ENCODE data around the gene BFSP2. TPM values are rescaled to one million over a fixed set of nuclear protein-coding genes. Genes with fewer than 3 reads are reported as not detected.

Gene BFSP2
- total and polyA plus RNA-seq, 2 of the 4 experiments (the other 2 are of a cell fraction): not detected

DNA sequence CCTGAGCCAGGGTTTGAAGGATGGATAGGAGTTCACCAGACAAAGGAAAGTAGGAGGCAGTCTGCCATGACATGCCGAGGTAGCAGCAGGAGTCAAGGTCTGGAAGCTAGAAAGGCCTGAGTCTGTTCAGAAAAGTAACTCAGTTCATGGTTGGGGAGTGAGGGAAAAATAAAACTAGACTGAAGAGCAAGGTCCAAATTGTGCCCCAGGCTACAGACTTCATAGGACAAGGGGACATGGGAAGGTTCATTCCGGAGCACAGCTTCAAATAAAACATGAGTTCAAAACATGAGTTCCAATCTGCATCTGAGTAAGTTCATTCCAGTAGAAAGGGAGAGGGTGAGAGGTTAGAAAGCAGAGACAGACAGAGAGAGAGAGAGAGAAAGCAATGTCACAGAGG lies 39.7 kb downstream of the BFSP2 start:
- no peak overlapping the region for H3K4ac ChIP-seq (ENCODE audit: low read depth, low read length)
- in situ Hi-C loops (cut with MboI; ENCODE audit: low sequenced_read_pairs) (no loop called here), dilution Hi-C loops (cut with HindIII; ENCODE audit: low sequenced_read_pairs, unreplicated experiment) (no loop called here), intact Hi-C loops (cut with micrococcal nuclease) (no loop called here)
- ATAC-seq (ENCODE audit: low read depth): no peak
- no peak overlapping the region for H4K8ac ChIP-seq (ENCODE audit: low read depth in 2 of 2, low read length in 2 of 2)
- H3K14ac ChIP-seq (replicated peaks; ENCODE audit: low read depth, low read length): no peak overlapping the region
- H3K36me3 ChIP-seq (ENCODE audit: control insufficient read depth, insufficient read depth, low read length): no peaks in the 10 kb centered on the region
- H3K9me3 ChIP-seq (ENCODE audit: control insufficient read depth, insufficient read depth, low read length): no peaks in the 10 kb centered on the region
- no TSS peak for BruUV-seq (replicated peaks)
- H2AFZ ChIP-seq (replicated peaks; ENCODE audit: low read length, poor library complexity): no peak overlapping the region
- H3K9me1 ChIP-seq (ENCODE audit: insufficient read depth, low read length): peaks cover 3% of the 10 kb centered on the region; the same call in 1 of the 2 replicates
- H3K18ac ChIP-seq (ENCODE audit: low read depth, low read length): no peak overlapping the region
- H3K56ac ChIP-seq (ENCODE audit: extremely low read depth, insufficient read depth, low read length): no peak overlapping the region
- no peaks in the 10 kb centered on the region for H4K20me1 ChIP-seq (ENCODE audit: insufficient read depth, low read length)
- peaks cover 2% of the 10 kb centered on the region for H3K4me1 ChIP-seq (ENCODE audit: control insufficient read depth, insufficient read depth, low read length)
- no peak for TF ChIP-seq FOS (IDR thresholded peaks at IDR 0.05; ENCODE audit: low read depth, low read length)
- TF ChIP-seq SMC3 (IDR thresholded peaks at IDR 0.05; ENCODE audit: low read depth, low read length): no peak
- TF ChIP-seq POLR2A (IDR thresholded peaks at IDR 0.05; ENCODE audit: low read depth, low read length): no peak
- H2BK5ac ChIP-seq (ENCODE audit: low read depth, low read length, poor library complexity, severe bottlenecking): no peak overlapping the region
- no peak overlapping the region for H3K9ac ChIP-seq (ENCODE audit: low read depth, low read length)
- no peak for DNase-seq
- H2BK120ac ChIP-seq (ENCODE audit: low read depth, low read length): no peak overlapping the region
- no peak overlapping the region for H3K27ac ChIP-seq (ENCODE audit: insufficient read depth, low read length)
- no peak overlapping the region for H3K4me3 ChIP-seq (ENCODE audit: insufficient read depth, low read depth, low read length)
- H2BK15ac ChIP-seq (ENCODE audit: low read depth, low read length): no peak overlapping the region
- H3K23ac ChIP-seq (ENCODE audit: low read depth, low read length): no peak overlapping the region
- WGBS, 2 experiments (ENCODE audit: extremely low coverage in 2 of 2, insufficient read length in 1 of 2): 57% methylated on average over 1 of the region's 2 CpGs; no CpG with 5 or more reads in 1 of the 2 experiments
- H2AK9ac ChIP-seq (replicated peaks; ENCODE audit: low read depth, low read length, poor library complexity): no peak overlapping the region
- H4K91ac ChIP-seq (ENCODE audit: insufficient read depth, low read depth, low read length): no peak overlapping the region
- H3K79me1 ChIP-seq (ENCODE audit: low read depth in 1 of 2, low read length in 2 of 2): no peaks in the 10 kb centered on the region
- POLR2A ChIA-PET (ENCODE audit: unreplicated experiment): no interaction called here
- H4K5ac ChIP-seq (ENCODE audit: low read depth, low read length): no peak overlapping the region
- no peak overlapping the region for H3K4me2 ChIP-seq (ENCODE audit: low read depth, low read length)
- CTCF ChIA-PET: no interaction called here
- H3K27me3 ChIP-seq (ENCODE audit: control insufficient read depth, insufficient read depth, low read length): no peaks in the 10 kb centered on the region
- H2BK20ac ChIP-seq (ENCODE audit: low read depth, low read length): no peak overlapping the region
- H2AK5ac ChIP-seq (ENCODE audit: low read depth, low read length): no peak overlapping the region
